HG02588 (cell line): ENCODE results near the gene CIITA.
"Not testable (repeated sequence)": the region's sequence is repeated elsewhere in the genome, so short reads cannot be mapped to it uniquely, and the experiment has no call there.

ENCODE experiments used
- ATAC-seq: cut with Tn5 transposase; IDR thresholded peaks from one replicate; pipeline ENCODE4 v1.9.1; 2021; ENCODE audit warnings: mild to moderate bottlenecking, moderate library complexity; ENCODE audit not compliant: unreplicated experiment

CIITA gene

GRCh38 chr16:10951026-10951425 lies 74.0 kb downstream of the CIITA start:
- ATAC-seq, result no peak

DNA sequence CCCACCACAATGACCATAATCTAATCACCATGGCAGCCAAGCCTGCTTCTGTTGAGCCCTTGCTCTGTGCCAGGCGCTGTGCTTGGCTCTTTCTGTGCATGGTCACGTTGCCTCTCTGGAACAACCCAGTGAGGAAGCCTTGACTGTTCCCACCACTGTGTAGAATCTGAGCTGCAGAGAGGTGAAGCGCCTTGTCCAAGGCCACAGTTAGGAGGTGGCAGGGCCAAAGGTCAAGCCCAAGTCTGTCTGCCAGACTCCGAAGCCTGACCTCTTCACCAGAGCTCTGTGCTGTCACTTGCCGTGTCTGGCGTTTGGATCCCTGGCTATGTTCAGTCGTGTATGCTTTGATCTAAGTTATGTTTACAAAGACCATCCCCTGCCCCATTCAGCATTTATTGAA lies 77.9 kb downstream of the CIITA start:
- ATAC-seq, result no peak

GRCh38 chr16:10957771-10958482 lies 80.9 kb downstream of the CIITA start:
- ATAC-seq, result no peak

DNA sequence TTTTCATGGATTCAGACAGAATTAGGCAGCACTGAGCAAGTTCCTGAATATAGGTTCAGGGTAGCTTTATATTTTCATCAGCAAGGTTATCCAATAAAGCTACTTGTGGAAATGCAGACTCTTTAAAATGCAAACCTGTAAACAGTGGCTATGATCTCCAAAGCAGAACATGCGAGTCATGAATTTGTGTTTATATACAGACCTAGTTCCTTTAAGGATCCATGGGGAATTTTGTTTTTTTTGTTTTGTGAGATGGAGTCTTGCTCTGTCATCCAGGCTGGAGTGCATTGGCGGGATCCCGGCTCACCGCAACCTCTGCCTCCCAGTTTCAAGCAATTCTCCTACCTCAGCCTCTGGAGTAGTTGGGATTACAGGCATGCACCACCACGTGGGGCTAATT lies 82.2 kb downstream of the CIITA start:
- no peak for ATAC-seq

- no peak for ATAC-seq
Measured at GRCh38 chr16:10961231-10961630, 84.2 kb downstream of the CIITA start.

DNA sequence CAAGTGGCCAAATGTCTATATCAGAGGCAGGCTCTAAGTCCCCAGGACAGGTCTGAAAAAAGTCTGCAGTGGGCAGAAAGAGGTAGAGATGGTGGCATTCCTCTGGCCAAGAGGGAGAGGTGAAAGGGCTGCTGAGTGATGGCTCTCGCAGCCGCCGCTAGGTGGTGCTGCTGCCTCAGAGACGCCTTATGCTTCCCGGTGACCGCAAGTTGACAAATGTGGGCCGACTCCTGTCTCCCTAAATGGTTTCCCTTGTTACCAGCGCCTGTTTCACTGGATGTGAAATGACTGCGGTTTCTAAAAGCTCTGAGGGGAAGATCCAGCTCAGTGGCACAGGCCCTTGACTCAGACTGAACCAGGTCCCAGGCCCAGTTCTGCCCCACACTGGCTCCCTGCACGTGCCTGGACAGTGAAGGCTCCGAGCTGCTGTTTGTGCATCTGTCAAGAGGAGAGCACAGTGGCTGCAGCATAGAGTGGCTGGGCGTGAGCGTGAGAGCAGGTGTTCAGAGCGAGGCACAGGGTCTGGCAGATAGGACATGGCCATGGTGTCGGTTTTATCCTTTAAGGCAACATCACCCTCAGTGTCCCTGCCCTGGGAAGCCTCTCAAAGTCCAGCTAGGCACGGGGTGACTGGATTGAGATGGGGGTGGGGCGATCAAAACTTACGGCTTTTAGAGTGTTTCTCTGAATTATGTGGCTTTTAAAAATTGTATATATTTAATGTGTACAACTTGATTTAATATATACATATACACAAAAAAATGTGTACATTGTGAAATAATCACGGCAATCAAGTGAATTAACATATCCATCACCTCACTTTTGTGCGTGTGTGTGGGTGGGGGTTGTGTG lies 87.3 kb downstream of the CIITA start:
- ATAC-seq, result peak; percentile 37

DNA sequence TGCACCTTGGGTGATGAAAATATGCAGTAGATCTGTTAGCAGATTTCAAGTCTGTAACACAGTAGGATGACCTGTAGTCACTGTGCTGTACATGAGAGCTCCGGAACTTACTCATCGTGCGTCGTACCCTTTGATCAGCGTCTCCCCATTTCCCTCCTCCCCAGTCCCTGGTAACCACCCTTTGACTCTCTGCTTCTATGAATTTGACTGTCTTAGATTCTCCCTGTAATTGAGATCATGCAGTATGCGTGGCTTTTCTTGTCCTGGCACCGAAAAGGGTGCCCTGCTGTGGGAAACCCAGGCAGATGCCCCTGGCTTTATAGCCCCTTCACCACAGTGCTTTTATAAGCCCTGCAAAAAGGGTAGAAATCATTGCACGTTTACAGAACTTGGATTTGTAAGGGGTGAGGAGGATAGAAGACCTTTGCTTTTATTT lies 87.9 kb downstream of the CIITA start:
- no peak for ATAC-seq

DNA sequence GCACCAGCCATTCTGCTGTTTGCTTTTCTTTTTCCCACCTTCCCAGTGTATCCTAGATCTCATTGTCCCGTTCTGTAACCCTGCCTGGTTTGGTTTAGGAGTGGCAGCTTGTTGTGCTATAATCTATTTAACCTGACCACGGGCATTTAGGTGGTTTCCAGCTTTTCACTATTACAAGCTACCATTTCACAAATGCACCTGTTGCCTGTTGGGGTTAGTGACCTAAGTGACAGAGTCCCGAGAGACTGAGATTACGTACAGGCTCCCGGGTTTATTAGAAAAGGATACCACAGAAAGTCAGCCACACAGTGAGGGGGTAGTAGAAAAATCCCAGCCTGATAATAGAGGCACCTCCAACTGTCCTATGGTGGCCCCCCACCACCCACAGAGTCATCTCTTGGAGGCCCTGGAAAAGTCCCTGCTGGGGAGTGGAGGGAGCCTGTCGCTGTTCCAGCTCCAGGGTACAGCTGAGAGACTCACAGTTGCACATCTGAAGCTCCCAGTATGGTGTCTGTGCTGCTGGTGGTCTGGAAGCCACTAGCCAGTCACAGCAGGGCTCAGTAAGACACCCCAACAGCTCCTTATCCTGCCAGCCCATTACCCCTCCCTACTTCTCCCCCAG lies 88.5 kb downstream of the CIITA start:
- ATAC-seq, result peak; percentile 57

- ATAC-seq, result no peak
Measured at GRCh38 chr16:10966129-10966528, 89.1 kb downstream of the CIITA start.

DNA sequence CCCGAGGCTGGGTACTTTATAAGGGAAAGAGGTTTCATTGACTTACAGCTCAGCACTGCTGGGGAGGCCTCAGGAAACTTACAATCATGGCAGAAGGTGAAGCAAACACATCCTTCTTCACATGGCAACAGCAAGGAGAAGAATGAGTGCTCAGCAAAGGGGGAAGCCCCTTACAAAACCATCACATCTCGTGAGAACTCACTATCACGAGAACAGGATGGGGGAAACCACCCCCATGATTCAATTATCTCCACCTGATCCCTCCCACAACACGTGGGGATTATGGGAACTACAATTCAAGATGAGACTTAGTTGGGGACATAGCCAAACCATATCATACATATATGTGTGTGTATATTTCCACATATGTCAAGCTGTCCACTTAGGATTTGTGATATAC lies 89.6 kb downstream of the CIITA start:
- ATAC-seq, result not testable (repeated sequence)

DNA sequence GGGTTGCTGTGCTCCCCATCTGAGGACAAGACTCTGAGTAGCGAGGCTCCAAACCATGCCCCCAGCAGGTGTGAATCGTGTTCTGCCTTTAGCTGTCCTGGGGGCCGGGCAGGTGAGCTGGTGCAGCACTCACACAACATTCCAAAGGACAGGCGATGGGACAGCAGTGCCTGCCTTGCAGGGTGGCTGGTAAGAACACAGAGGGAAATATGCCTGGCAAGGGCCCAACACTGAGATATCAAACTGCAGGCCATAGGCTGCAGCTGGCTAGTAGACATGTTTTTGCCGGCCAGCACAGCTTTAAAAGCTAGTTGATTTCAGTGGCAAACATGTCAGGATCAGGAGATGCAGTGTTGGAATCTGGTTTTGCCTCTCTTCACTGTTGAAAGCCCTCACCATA lies 91.0 kb downstream of the CIITA start:
- no peak for ATAC-seq

DNA sequence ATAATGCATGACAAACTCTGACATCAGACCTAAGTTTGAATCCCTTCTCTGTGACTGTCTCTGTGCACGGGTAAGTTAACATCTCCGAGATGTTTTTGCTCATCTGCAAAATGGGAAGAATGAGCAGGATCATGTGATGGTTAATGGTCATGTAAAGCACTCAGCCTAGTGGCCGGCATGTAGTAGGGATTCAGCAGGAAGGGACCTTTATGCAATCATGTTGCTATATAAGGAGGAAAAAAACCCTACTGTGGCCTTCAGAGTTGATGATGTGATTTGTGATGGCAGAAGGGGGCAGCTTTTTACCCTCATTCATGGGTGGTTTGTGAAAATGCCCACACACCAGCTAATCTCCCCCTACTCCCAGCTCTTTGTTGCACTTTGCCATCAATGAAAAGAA lies 91.5 kb downstream of the CIITA start:
- ATAC-seq, result no peak

DNA sequence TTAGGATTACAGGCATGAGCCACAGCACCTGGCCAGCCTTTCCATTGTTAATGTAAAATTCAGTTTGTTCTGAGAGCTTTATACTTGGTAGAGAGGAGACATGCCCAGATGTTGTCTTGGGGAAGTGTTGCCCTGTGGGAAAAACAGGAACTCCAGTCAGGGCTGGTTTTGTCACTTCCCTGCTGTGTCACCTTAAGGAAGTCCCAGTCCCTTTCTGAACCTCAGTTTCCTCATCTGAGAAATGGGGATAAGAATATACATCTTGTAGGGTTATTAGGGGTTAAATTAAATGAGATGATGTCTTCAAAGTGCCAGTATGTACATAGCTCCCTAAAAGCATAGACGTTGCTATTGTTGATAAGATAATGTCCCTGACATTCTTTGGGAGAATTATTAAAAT lies 92.6 kb downstream of the CIITA start:
- ATAC-seq, result no peak

GRCh38 chr16:10970065-10970464 lies 93.1 kb downstream of the CIITA start:
- no peak for ATAC-seq

DNA sequence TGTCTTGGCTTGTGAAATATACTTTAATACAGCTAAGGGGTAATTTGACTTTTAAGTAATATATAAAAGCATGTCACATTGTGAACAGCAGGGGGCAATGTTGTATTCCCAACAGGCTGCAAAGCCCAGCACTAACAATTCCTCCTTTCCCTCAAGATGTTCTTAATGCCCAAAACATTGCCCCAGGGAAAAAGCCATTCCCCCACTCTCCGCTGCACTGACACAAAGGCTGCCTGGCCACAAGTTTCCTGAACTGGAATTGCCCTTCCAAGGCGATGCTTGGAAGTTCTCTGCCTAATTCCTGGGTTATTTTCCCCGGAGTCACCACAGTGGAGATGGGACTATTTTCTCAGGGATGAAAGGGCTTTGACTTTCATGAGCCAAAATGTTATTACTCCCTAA lies 94.6 kb downstream of the CIITA start:
- no peak for ATAC-seq

DNA sequence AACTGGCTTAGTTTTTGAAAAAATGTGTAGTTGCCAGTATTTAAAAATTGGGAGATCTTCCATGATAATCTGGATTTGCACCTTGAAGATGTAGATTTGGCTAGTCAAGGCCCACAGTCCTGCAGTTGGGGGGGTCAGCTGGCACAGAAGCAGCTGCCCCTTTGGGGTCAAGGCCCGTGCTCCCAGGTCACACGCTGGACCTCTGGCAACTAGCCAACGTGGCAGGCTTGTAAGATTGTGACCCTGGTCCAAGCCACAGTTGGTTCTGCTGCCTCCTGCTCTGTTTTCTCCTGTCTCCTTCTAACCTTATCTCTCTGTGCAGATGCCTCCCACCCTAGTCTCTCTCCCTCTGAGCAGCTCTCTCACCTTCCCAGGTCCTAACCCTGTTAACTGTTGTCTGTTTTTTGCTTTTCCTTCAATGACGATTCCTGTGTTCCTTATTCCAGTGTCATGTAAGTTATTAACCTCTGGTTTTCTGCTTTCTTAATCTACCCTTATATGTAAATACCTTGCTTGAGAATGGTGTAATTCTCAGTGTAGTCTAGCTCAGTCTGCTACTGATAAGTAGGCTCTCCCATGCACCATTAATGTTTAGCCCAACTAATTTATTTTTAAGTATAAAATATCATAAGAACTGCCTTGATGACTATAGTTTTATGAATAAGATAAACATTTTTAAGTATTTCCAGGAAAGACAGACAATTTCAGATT lies 95.3 kb downstream of the CIITA start:
- ATAC-seq, result no peak

- no peak for ATAC-seq
Measured at GRCh38 chr16:10972819-10973464, 95.9 kb downstream of the CIITA start.

DNA sequence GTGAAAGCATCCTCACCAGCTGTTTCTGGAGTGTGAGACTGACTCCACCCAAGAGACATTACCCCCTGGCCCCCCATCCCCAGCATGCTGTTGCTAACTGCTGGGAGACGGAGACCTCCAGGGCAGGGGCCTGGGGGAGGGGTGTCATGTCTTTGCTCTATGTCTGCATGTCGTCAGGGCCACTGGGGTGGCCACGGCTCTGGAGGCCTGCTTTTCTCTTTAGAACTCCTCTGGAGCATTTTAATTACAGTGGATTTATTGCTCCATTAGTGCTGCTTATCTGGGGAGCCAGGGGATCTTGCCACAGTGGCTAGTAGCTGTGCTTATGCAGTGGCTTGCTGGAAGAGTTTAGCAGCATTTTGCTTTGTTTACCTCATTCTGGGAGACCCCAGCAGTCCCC lies 99.6 kb downstream of the CIITA start:
- no peak for ATAC-seq

- ATAC-seq, result no peak
Measured at GRCh38 chr16:10978124-10978523, 101.1 kb downstream of the CIITA start.

GRCh38 chr16:10978871-10979446 lies 102.0 kb downstream of the CIITA start:
- ATAC-seq, result no peak
